K562 (cell line): ENCODE measurements around the gene DNAI1. TPM values are rescaled to one million over a fixed set of nuclear protein-coding genes. Genes with fewer than 3 reads are reported as not detected.

ENCODE experiments used
- ATAC-seq: fragments of 200-7000 bp; cut with Tn5 transposase; 3 replicates; pipeline ENCODE4 v1.9.1; 2020; ENCODE audit warnings: moderate library complexity
- BruUV-seq: library from RNA; stranded (reverse); fragments of 400-500 nt; replicated peaks from 2 replicates; lab custom pipeline; 2021; lab: Mats Ljungman, UMichigan
- CTCF ChIA-PET: fragments of 300-600 bp; formaldehyde crosslinking; extraction: SDS; loops from one replicate; lab custom pipeline; 2021; ENCODE audit warnings: low intra/inter-chr PET ratio; lab: Yijun Ruan, JAX
- POLR2A ChIA-PET: fragments of 300-600, 350-650 bp; sonication (Branson Sonifier 250); formaldehyde crosslinking; extraction: SDS; loops from one replicate; lab custom pipeline; 2021; ENCODE audit warnings: antibody characterized with exemption, inconsistent platforms; lab: Yijun Ruan, JAX
- DNase-seq, 4 experiments: peaks; one replicate each; pipeline versions ENCODE4 v3.0.0 to v3.0.0-alpha.2; 2011 to 2018; ENCODE audit warnings: low spot score in 3 of 4, mixed read lengths in 3 of 4; ENCODE audit errors: extremely low read depth in 1 of 4
- FAIRE-seq: peaks from 2 replicates; lab custom pipeline; 2011; peaks lifted over from hg19 to GRCh38; lab: Jason Lieb, UNC
- H2AFZ ChIP-seq: 2 replicates; pipeline ENCODE4 v1.6.0; 2011; ENCODE audit warnings: low read depth, low read length, control low read depth, inconsistent platforms
- H3K27ac ChIP-seq: fragments of 200-600 bp; 3 replicates; pipeline ENCODE4 v1.8.0; 2011; ENCODE audit warnings: low read depth, mild to moderate bottlenecking, control low read depth, inconsistent platforms, low read length, moderate library complexity, mixed read lengths; ENCODE audit errors: extremely low read depth
- H3K27me3 ChIP-seq, 2 experiments: fragments of 300-600 bp in 1 of 2; 2 replicates in 1 of 2; 3 replicates in 1 of 2; pipeline versions ENCODE4 v1.6.0 to v1.8.0; 2011; ENCODE audit warnings: inconsistent platforms in 2 of 2, low read length in 2 of 2, mild to moderate bottlenecking in 1 of 2, mixed read lengths in 1 of 2, moderate library complexity in 1 of 2; ENCODE audit not compliant: control insufficient read depth in 2 of 2, insufficient read depth in 2 of 2
- H3K36me3 ChIP-seq: fragments of 300-600 bp; 3 replicates; pipeline ENCODE4 v1.8.0; 2011; ENCODE audit warnings: mild to moderate bottlenecking, low read length, inconsistent platforms; ENCODE audit not compliant: control insufficient read depth, insufficient read depth
- H3K4me1 ChIP-seq, 2 experiments: fragments of 200-600 bp in 1 of 2; replicated peaks in 1 of 2; 2 replicates in 1 of 2; 3 replicates in 1 of 2; pipeline versions ENCODE4 v1.5.1 to v1.8.0; 2011; ENCODE audit warnings: inconsistent platforms in 2 of 2, low read length in 2 of 2, mild to moderate bottlenecking in 1 of 2, mixed read lengths in 1 of 2, moderate library complexity in 1 of 2; ENCODE audit not compliant: control insufficient read depth in 2 of 2, insufficient read depth in 2 of 2
- H3K4me2 ChIP-seq: 2 replicates; pipeline ENCODE4 v1.6.1; 2011; ENCODE audit warnings: low read length, control low read depth, inconsistent platforms, mixed read lengths; ENCODE audit not compliant: insufficient read depth
- H3K4me3 ChIP-seq: fragments of 200-600 bp; sonication (generic), shearing (Covaris generic); 2 replicates; pipeline ENCODE4 v1.5.1; 2016; ENCODE audit warnings: control low read depth, inconsistent platforms
- H3K79me2 ChIP-seq: fragments of 200-600 bp; 3 replicates; pipeline ENCODE4 v1.8.0; 2011; ENCODE audit warnings: low read length, inconsistent platforms; ENCODE audit not compliant: control insufficient read depth, insufficient read depth
- H3K9ac ChIP-seq, 2 experiments: 2 replicates each; pipeline versions ENCODE4 v1.6.0 to v1.6.1; 2011; ENCODE audit warnings: low read depth in 2 of 2, low read length in 2 of 2, control low read depth in 1 of 2, inconsistent platforms in 1 of 2, mild to moderate bottlenecking in 1 of 2, mixed read lengths in 1 of 2; ENCODE audit not compliant: insufficient read depth in 1 of 2
- H3K9me1 ChIP-seq: one replicate; pipeline ENCODE4 v1.6.0; 2011; ENCODE audit warnings: inconsistent platforms, mild to moderate bottlenecking, low read length, moderate library complexity; ENCODE audit not compliant: control insufficient read depth, insufficient read depth
- H3K9me3 ChIP-seq: replicated peaks from 2 replicates; pipeline ENCODE4 v1.5.1; 2011; ENCODE audit warnings: low read depth, low read length, inconsistent platforms; ENCODE audit not compliant: control insufficient read depth, insufficient read depth
- H4K20me1 ChIP-seq: replicated peaks from 2 replicates; pipeline ENCODE4 v1.6.1; 2011; ENCODE audit warnings: low read length, inconsistent platforms, mixed read lengths; ENCODE audit not compliant: control insufficient read depth, insufficient read depth
- MCM5 ChIP-seq: fragments of 450-650 bp; IDR thresholded peaks from 2 replicates; pipeline ENCODE4 v1.6.1; 2016; ENCODE audit warnings: low read depth
- PHB ChIP-seq: fragments of 250-450 bp; sonication (Bioruptor Pico); IDR thresholded peaks from 2 replicates; pipeline ENCODE4 v1.5.0; 2021
- PYGO2 ChIP-seq: fragments of 450-650 bp; IDR thresholded peaks from 2 replicates; pipeline ENCODE4 v1.6.1; 2016; ENCODE audit warnings: mild to moderate bottlenecking, missing genetic modification characterization, moderate library complexity, missing compliant biosample characterization
- RBM25 ChIP-seq: fragments of 200-400 bp; formaldehyde crosslinking; IDR thresholded peaks from 2 replicates; pipeline ENCODE4 v1.6.1; 2018; ENCODE audit warnings: low read length, low read depth, moderate library complexity; ENCODE audit not compliant: severe bottlenecking
- TRIM24 ChIP-seq, 2 experiments: fragments of 450-650 bp; IDR thresholded peaks; 2 replicates each; pipeline ENCODE4 v1.6.1; 2016
- U2AF2 ChIP-seq: fragments of 200-400 bp; formaldehyde crosslinking; optimal IDR thresholded peaks from 2 replicates; pipeline ENCODE3; 2017; ENCODE audit warnings: low read depth, mild to moderate bottlenecking, low read length
- XRCC3 ChIP-seq: fragments of 450-650 bp; IDR thresholded peaks from 2 replicates; pipeline ENCODE4 v1.6.1; 2017; ENCODE audit warnings: mild to moderate bottlenecking, moderate library complexity
- ZBTB11 ChIP-seq, 3 experiments: fragments of 200-800 bp in 1 of 3; fragments of 250-450 bp in 1 of 3; fragments of 450-650 bp in 1 of 3; sonication (Bioruptor Pico) in 1 of 3; sonication (Bioruptor generic) in 1 of 3; formaldehyde crosslinking in 1 of 3; IDR thresholded peaks; 2 replicates each; pipeline versions ENCODE4 v1.6.1 to v1.8.0; 2016 to 2022; ENCODE audit warnings: mild to moderate bottlenecking in 2 of 3, missing genetic modification characterization in 2 of 3, missing compliant biosample characterization in 1 of 3, moderate library complexity in 1 of 3
- ZNF134 ChIP-seq: fragments of 250-450 bp; sonication (Bioruptor Pico); conservative IDR thresholded peaks from 2 replicates; pipeline ENCODE4 v1.4.0; 2020
- ZNF23 ChIP-seq: fragments of 250-450 bp; sonication (Bioruptor Pico); IDR thresholded peaks from 2 replicates; pipeline ENCODE4 v1.4.0; 2020; ENCODE audit warnings: mild to moderate bottlenecking
- ZNF511 ChIP-seq: sonication (generic); formaldehyde crosslinking; IDR thresholded peaks from 2 replicates; pipeline ENCODE4 v1.8.0; 2022; ENCODE audit warnings: mild to moderate bottlenecking, missing genetic modification reagents
- ZNF644 ChIP-seq: fragments of 200-800 bp; sonication (Bioruptor generic); IDR thresholded peaks from 2 replicates; pipeline ENCODE4 v1.6.1; 2016; ENCODE audit warnings: low read depth, missing genetic modification characterization, missing compliant biosample characterization
- ZNF740 ChIP-seq, 3 experiments: fragments of 200-800 bp in 1 of 3; sonication (Bioruptor generic) in 1 of 3; sonication (generic) in 1 of 3; formaldehyde crosslinking in 1 of 3; IDR thresholded peaks; 2 replicates each; pipeline versions ENCODE4 v1.6.1 to v1.8.0; 2016 to 2022; ENCODE audit warnings: mild to moderate bottlenecking in 2 of 3, missing compliant biosample characterization in 2 of 3, missing genetic modification characterization in 2 of 3, missing genetic modification reagents in 1 of 3
- ZNF76 ChIP-seq: fragments of 250-450 bp; sonication (Bioruptor Pico); IDR thresholded peaks from 2 replicates; pipeline ENCODE4 v1.4.0; 2020; ENCODE audit warnings: mild to moderate bottlenecking, moderate library complexity, borderline replicate concordance
- WGBS: fragments of 100-300 bp; shearing (Covaris generic); methylation state at CpG from one replicate; pipeline ENCODE4 v1.1.6; 2016; ENCODE audit warnings: low coverage, mixed read lengths; ENCODE audit not compliant: insufficient coverage; ENCODE audit errors: missing lambda C conversion rate; 5-methylcytosine and 5-hydroxymethylcytosine counted together
- in situ Hi-C: fragments of 300-500 bp; cut with MboI; formaldehyde crosslinking; loops from 4 replicates; pipeline ENCODE4 v1.15.0; 2018; ENCODE audit warnings: inconsistent platforms, mixed read lengths
- intact Hi-C: fragments of 100-400 bp; cut with micrococcal nuclease; formaldehyde crosslinking; loops from 2 replicates; pipeline ENCODE4 v1.14.2; 2022
- polyA plus RNA-seq, 8 experiments: library from polyadenylated mRNA; depleted of rRNA in 4 of 8; stranded (reverse) in 5 of 8; unstranded in 3 of 8; fragments of >200 nt; fragmentation: Nextera tagmentation in 2 of 8; fragmentation: Illumina TruSeq in 1 of 8; extraction: Ambion mirVana in 2 of 8; extraction: Trizol in 1 of 8; gene quantifications; 2 replicates each; pipeline versions ENCODE4 v1.2.1 to v1.2.3, GENCODE V29; 2011 to 2014; ENCODE audit warnings: inconsistent platforms in 1 of 8, missing spikeins in 1 of 8
- total RNA-seq, 7 experiments: library from RNA; depleted of rRNA in 6 of 7; stranded (reverse); fragments of >200 nt in 6 of 7; fragmentation: Illumina TruSeq in 2 of 7; extraction: Trizol in 2 of 7; gene quantifications; 2 replicates each; pipeline versions ENCODE4 v1.2.1 to v1.2.3, GENCODE V29; 2011 to 2021; ENCODE audit warnings: low replicate concordance in 1 of 7

DNAI1 gene
- total and polyA plus RNA-seq, 9 of the 15 experiments (the other 6 are each of a cell fraction or from before 2014, with no cell fraction given), result 0.01 to 0.17 (median 0.04) TPM; not detected in 6

GRCh38 chr9:34486572-34486971, 28.0 kb downstream of the DNAI1 start (continued):
- TF ChIP-seq ZNF644 (tag) (no peak), ZBTB11 (CRISPR knock-in tag; IDR thresholded peaks at IDR 0.05) (no peak)

GRCh38 chr9:34490360-34490759, 31.8 kb downstream of the DNAI1 start:
- FAIRE-seq, result no peak
- in situ Hi-C loops (loop anchor here (10.0 kb wide), 1 partner anchor 66 kb away; no protein-coding TSS in a partner anchor), intact Hi-C loops (no loop called here)
- Histone ChIP-seq H3K27ac (no peak overlapping the region), H3K9me1 (no peaks in the 10 kb centered on the region), H3K9ac (no peak overlapping the region), H3K36me3 (no peaks in the 10 kb centered on the region), H3K27me3 (peaks cover 0 to 7% of the 10 kb centered on the region in 2 experiments; a peak in 2 of 5 replicates), H2AFZ (no peak overlapping the region), H3K79me2 (no peaks in the 10 kb centered on the region), H4K20me1 (no peaks in the 10 kb centered on the region; the same call in 1 of the 2 replicates), H3K4me3 (no peak overlapping the region), H3K9me3 (no peaks in the 10 kb centered on the region), H3K4me1 (no peaks in the 10 kb centered on the region), H3K4me2 (no peak overlapping the region)
- BruUV-seq, result no TSS peak
- ChIA-PET POLR2A (interaction anchor here (0.6 to 1.2 kb wide), 3 partner anchors 13 to 164 kb away, joined by 3 to 4 read pairs (median 3); no protein-coding TSS in a partner anchor), CTCF (no interaction called here)
- ATAC-seq, result no peak
- WGBS, result 0% methylated on average over 1 of the region's 1 CpG
- no peak for DNase-seq
- no peak for TF ChIP-seq ZNF76 (CRISPR knock-in tag)
- TF ChIP-seq ZNF134 (CRISPR knock-in tag), result no peak
- no peak for TF ChIP-seq ZNF23 (CRISPR knock-in tag)
- no peak for TF ChIP-seq ZNF511 (CRISPR knock-in tag)
- no peak for TF ChIP-seq RBM25
- no peak for TF ChIP-seq ZNF740 (CRISPR knock-in tag; IDR thresholded peaks at IDR 0.05)
- TF ChIP-seq ZNF740 (tag; IDR thresholded peaks at IDR 0.05), result no peak
- TF ChIP-seq MCM5, result no peak
- TF ChIP-seq XRCC3, result no peak
- TF ChIP-seq PHB (CRISPR knock-in tag), result no peak
- no peak for TF ChIP-seq PYGO2 (tag)
- no peak for TF ChIP-seq U2AF2
- TF ChIP-seq TRIM24 (IDR thresholded peaks at IDR 0.05), result no peak
- TF ChIP-seq ZNF644 (tag), result no peak
